ENCODE results near the gene AGAP3.
A peak's percentile ranks its signal among the peaks of the same experiment; 100 is the strongest.

AGAP3 gene

GRCh38 chr7:151148319-151149259 is 62.3 kb downstream of the AGAP3 start:
- H3K4me3 ChIP-seq (ENCODE audit: low read depth, low read length), result no peak overlapping the region
- DNase-seq (ENCODE audit: low read depth), result no peak
- no peak for TF ChIP-seq CTCF (IDR thresholded peaks at IDR 0.05; ENCODE audit: low read depth, low read length, missing control alignments)
- in situ Hi-C loops (cut with HindIII; ENCODE audit: low sequenced_read_pairs), result no loop called here

DNA sequence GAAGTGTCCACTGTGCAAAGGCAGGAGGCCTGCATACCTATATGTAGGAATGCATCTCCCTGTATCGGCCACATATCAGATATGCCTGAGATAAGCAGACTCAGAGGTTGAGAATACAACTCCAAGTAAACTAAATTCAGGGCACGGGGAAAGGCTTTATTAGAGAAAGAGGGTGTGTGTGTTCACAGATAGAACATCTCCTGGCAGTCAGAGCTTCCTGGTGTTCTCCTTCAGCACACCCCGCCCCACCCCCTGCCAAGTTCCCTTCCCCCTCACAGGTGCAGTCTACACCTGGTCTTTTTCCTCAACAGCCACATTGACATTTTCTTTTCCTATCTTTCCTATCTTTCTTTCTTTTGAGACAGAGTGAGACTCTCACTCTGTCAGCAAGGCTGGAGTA is 64.1 kb downstream of the AGAP3 start:
- H3K4me3 ChIP-seq (ENCODE audit: low read depth, low read length), result no peak overlapping the region
- TF ChIP-seq CTCF (IDR thresholded peaks at IDR 0.05; ENCODE audit: low read depth, low read length, missing control alignments), result no peak
- in situ Hi-C loops (cut with HindIII; ENCODE audit: low sequenced_read_pairs), result no loop called here
- no peak for DNase-seq (ENCODE audit: low read depth)

DNA sequence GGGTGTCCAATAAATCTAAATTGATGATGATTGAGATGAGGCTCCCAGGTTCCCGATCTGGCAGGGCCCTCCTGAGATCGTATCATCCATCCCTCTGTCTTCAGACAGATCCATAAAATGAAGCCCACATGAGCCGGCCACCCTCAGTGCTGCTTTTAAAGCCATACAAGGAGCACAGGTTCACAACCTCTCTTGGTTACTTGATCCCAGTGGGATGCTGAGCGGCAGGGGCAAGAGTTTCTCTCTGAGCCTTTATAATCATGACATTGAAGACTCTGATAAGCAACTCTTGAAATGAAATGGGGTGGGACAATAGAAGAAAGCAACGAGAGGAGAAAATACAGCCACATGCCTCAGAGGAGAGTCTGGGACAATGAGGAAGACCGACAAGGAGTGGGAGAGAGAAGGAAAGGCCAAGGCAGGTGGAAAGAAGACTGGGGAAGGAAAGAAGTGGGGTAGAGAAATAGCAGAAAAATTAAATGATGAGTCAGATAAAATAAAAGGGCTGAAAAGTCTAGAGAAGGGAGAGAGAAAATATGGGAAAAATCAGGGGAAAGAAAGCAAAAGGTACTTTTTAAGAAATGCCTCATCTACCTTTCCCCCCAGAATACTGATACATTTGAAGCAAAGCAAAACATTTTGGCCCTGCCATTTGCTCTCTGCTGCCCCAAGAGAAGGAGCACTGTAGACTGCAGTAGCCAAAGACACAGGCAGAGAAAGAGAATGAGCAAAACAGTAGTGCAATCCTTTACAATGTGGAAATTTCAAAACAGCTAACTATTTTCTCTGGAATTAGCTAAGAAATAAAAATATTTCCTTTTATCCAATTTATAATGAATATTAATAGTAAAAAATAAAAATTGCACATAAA is 66.6 kb downstream of the AGAP3 start:
- TF ChIP-seq CTCF (IDR thresholded peaks at IDR 0.05; ENCODE audit: low read depth, low read length, missing control alignments), result peak; percentile 54
- no peak overlapping the region for H3K4me3 ChIP-seq (ENCODE audit: low read depth, low read length)
- in situ Hi-C loops (cut with HindIII; ENCODE audit: low sequenced_read_pairs), result no loop called here
- no peak for DNase-seq (ENCODE audit: low read depth)

- H3K4me3 ChIP-seq (ENCODE audit: low read depth, low read length), result no peak overlapping the region
- DNase-seq (ENCODE audit: low read depth), result no peak
- no peak for TF ChIP-seq CTCF (IDR thresholded peaks at IDR 0.05; ENCODE audit: low read depth, low read length, missing control alignments)
- in situ Hi-C loops (cut with HindIII; ENCODE audit: low sequenced_read_pairs), result no loop called here
Measured at GRCh38 chr7:151157645-151158329, 71.5 kb downstream of the AGAP3 start.

- TF ChIP-seq CTCF (IDR thresholded peaks at IDR 0.05; ENCODE audit: low read depth, low read length, missing control alignments), result no peak
- no peak for DNase-seq (ENCODE audit: low read depth)
- no peak overlapping the region for H3K4me3 ChIP-seq (ENCODE audit: low read depth, low read length)
- in situ Hi-C loops (cut with HindIII; ENCODE audit: low sequenced_read_pairs), result loop anchor here (10.0 kb wide), 1 partner anchor 143 kb away; no protein-coding TSS in a partner anchor
Measured at GRCh38 chr7:151161757-151162156, 75.5 kb downstream of the AGAP3 start.
